ENCODE results near the gene GH2.
"Not testable (repeated sequence)": the region's sequence is repeated elsewhere in the genome, so short reads cannot be mapped to it uniquely, and the experiment has no call there.

GH2 gene

GRCh38 chr17:63911041-63911635 is 29.4 kb upstream of the GH2 start, which contains the start of gene CSHL1:
Gene CSHL1, minus strand, starts transcription at chr17:63911258. Its CDS starts 62 bp downstream, at chr17:63911196.
- no peak for DNase-seq (ENCODE audit: low spot score)

- no peak for DNase-seq (ENCODE audit: low spot score)
Observed at GRCh38 chr17:63910096-63910495, 28.4 kb upstream of the GH2 start.

DNA sequence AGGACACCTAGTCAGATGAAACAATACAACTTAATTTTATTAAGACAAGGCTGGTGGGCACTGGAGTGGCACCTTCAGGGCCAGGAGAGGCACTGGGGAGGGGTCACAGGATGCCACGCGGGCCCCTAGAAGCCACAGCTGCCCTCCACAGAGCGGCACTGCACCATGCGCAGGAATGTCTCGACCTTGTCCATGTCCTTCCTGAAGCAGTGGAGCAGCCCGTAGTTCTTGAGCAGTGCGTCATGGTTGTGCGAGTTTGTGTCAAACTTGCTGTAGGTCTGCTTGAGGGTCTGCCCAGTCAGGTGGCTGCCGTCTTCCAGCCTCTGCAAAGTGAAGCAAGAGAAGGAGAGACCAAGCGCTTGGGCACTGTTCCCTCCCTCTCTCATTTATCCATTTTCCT is 27.8 kb upstream of the GH2 start:
- not testable (repeated sequence) for DNase-seq (ENCODE audit: low spot score)

DNA sequence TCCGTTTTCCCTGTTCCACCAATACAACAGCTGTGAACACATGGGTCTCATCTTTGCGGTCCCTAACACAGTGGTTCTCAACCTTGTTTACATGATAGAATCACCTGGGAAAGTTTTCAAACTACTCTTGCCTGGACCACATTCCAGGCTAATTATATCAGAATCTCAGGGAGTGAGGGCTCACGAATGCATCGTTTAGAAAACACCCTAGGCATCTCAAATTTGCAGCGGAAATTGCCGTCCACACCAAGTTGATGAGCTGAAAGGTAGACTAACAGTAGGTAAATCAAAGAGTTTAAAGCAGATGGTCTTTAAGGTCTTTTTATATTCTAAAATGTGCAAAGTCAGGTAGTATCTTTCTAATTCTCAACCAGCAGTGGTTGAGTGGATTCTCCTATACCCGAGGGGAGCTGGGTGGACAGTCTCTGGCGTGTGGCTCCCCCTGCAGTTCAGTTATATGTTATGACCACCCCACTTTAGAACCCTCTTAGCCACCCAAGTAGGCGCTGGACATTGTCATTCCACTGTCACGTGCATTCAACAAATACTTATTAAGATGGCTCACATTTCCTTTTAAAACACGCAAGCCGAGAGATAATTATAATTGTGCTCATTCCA is 25.5 kb upstream of the GH2 start:
- not testable (repeated sequence) for DNase-seq (ENCODE audit: low spot score)

GRCh38 chr17:63904796-63905195 is 23.1 kb upstream of the GH2 start:
- not testable (repeated sequence) for DNase-seq (ENCODE audit: low spot score)

DNA sequence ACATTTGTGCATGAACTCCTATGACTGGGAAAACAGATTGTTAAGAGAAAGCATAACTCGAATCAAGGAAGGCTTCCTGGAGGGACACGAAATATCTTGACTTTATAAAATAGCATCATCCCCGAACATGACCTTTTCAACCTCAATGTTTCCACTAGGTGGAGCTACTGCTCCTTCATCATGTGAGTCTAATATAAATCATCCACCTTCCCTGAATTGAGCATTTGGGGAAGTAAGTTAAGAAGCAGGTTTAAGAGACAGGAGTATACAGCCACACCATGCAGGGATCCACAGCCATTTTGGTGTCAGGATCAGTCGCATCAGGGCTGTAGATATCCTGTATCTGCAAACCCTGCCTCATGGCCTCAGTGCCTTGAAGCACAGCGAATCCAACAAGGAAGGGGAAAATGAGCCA is 22.1 kb upstream of the GH2 start:
- DNase-seq (ENCODE audit: low spot score) = peak; percentile 25

- DNase-seq (ENCODE audit: low spot score) = not testable (repeated sequence)
Observed at GRCh38 chr17:63901971-63902370, 20.2 kb upstream of the GH2 start.

GRCh38 chr17:63898899-63899798 is 17.4 kb upstream of the GH2 start:
- DNase-seq (ENCODE audit: low spot score) = not testable (repeated sequence)

DNA sequence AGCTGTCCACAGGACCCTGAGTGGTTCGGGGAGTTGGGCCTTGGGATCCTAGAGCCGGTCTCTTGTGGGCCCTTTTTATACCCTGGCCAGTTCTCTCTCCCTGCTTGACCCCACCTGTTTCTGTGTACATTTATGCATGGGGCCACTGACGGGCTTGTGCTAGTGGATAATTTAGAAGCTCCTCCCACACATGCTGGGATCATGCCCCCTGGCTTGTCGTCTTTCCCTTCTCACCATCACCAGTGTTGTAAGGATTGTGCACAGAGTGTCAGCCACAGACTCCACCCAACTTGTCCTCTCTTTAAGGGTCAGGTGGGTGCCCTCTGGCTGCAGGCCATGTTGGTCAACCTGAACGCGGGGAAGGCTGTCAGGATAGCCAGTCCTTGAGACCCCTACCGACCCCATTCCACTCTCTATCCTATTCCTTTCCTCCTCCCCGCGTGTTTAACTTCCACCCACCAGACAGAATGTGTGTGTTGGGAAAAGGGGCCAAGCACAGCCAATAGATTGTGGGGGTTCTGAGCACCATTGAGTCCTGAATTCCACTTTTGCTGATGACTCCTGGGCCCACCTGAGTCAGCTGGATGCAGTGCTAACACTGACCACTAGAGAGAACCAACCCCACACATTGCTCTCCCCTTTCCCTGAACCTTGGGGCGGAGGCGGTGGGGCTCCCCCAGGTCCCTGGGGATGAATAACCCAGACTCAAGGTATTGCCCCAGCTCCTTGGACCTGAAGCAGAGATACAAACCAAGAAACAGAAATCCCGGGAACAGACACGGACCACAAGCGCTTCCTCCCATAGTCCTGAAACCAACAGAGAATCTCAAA is 15.0 kb upstream of the GH2 start, which contains the start of gene CSH1:
Gene CSH1 (minus strand): TSS at position 51 of the 831 bp plus-strand sequence. CDS start 63 bp downstream, outside the sequence.
- DNase-seq (ENCODE audit: low spot score) = not testable (repeated sequence)

DNA sequence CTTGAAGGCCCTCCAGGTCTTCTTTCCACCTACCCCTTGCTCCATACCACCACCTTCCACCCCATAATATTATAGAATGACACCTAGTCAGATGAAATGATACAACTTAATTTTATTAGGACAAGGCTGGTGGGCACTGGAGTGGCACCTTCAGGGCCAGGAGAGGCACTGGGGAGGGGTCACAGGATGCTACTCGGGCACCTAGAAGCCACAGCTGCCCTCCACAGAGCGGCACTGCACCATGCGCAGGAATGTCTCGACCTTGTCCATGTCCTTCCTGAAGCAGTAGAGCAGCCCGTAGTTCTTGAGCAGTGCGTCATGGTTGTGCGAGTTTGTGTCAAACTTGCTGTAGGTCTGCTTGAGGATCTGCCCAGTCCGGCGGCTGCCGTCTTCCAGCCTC is 13.1 kb upstream of the GH2 start:
- not testable (repeated sequence) for DNase-seq (ENCODE audit: low spot score)

GRCh38 chr17:63894021-63894420 is 12.3 kb upstream of the GH2 start:
- DNase-seq (ENCODE audit: low spot score) = not testable (repeated sequence)

DNA sequence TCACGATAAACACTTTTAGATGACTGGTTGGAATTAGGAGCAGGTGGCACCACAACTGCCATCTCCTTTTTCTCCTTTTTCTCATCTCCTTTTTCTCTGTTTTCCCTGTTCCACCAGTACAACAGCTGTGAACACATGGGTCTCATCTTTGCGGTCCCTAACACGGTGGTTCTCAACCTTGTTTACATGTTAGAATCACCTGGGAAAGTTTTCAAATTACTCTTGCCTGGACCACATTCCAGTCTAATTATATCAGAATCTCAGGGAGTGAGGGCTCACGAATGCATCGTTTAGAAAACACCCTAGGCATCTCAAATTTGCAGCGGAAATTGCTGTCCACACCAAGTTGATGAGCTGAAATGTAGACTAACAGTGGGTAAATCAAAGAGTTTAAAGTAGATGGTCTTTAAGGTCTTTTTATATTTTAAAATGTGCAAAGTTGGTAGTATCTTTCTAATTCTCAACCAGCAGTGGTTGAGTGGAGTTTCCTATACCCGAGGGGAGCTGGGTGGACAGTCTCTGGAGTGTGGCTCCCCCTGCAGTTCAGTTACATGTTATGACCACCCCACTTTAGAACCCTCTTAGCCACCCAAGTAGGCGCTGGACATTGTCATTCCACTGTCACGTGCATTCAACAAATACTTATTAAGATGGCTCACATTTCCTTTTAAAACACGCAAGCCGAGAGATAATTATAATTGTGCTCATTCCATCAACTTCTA is 10.7 kb upstream of the GH2 start:
- DNase-seq (ENCODE audit: low spot score) = not testable (repeated sequence)

GRCh38 chr17:63889026-63889848 is 7.5 kb upstream of the GH2 start:
- peak; percentile 36 for DNase-seq (ENCODE audit: low spot score)

- DNase-seq (ENCODE audit: low spot score) = not testable (repeated sequence)
Observed at GRCh38 chr17:63885119-63885518, 3.4 kb upstream of the GH2 start.

GRCh38 chr17:63882626-63883126 is 932 bp upstream of the GH2 start:
- DNase-seq (ENCODE audit: low spot score) = not testable (repeated sequence)

- not testable (repeated sequence) for DNase-seq (ENCODE audit: low spot score)
Observed at GRCh38 chr17:63881337-63881736, 407 bp downstream of the GH2 start.

DNA sequence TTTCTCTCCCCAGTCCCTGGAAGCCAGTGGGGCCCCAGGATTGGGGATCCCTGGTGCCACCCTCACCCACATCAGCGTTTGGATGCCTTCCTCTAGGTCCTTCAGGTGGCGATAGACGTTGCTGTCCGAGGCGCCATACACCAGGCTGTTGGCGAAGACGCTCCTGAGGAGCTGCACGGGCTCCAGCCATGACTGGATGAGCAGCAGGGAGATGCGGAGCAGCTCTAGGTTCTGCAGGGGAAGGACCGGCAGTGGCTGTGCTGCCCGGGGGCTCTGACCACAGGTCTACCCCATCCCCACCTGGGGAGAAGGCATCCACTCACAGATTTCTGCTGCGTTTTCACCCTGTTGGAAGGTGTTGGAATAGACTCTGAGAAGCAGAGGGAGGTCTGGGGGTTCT is 1.0 kb downstream of the GH2 start:
- DNase-seq (ENCODE audit: low spot score) = no peak

DNA sequence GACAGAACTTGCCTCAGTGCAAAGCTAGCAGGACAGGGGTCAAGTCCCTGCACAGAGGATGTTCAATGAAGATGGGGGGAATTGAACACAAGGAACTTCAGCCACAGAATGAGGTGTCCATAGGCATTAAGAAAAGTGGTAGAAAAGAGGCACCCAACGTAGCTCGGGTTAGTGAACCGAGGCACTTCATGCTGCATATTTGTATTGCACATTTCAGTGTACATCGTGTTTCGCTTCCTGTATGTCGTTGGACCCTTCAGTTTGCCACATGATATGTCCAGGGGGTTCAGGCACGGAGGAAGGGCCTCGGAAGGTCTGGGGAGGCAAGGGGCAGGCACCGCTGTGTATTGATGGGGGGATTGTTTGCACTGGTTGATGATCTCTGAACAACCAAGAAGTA is 3.3 kb downstream of the GH2 start:
- not testable (repeated sequence) for DNase-seq (ENCODE audit: low spot score)

DNA sequence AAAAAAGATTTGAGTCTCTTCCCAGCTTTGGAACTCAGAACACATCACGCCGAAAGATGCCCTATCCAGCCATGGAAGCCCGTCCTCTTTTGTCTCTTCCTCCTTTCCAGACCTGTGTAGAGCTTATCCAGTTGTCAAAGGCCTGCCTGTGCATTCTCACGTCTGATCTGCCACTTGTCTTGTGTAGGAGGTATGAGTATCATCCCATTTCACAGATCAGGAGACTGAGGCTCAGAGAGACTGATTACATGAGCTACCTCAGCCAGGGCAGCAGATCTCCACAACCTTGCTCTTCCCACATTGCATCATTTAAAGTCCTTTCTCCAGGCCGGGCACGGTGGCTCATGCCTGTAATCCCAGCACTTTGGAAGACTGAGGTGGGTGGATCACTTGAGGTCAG is 7.1 kb downstream of the GH2 start:
- not testable (repeated sequence) for DNase-seq (ENCODE audit: low spot score)

All from hematopoietic multipotent progenitor cell treated with erythropoietin and hydrocortisone succinate and interleukin-3 and kit ligand, for 17 days (in vitro differentiated cells).